GM19193 (cell line): ENCODE measurements around the gene CD2BP2.
A peak's percentile ranks its signal among the peaks of the same experiment; 100 is the strongest.

Source experiments
- POLR2A ChIP-seq: IDR thresholded peaks from 4 replicates; pipeline ENCODE4 v1.6.1; 2011; ENCODE audit not compliant: insufficient read depth, insufficient read length; ENCODE audit errors: extremely low read depth

The CD2BP2 gene

DNA sequence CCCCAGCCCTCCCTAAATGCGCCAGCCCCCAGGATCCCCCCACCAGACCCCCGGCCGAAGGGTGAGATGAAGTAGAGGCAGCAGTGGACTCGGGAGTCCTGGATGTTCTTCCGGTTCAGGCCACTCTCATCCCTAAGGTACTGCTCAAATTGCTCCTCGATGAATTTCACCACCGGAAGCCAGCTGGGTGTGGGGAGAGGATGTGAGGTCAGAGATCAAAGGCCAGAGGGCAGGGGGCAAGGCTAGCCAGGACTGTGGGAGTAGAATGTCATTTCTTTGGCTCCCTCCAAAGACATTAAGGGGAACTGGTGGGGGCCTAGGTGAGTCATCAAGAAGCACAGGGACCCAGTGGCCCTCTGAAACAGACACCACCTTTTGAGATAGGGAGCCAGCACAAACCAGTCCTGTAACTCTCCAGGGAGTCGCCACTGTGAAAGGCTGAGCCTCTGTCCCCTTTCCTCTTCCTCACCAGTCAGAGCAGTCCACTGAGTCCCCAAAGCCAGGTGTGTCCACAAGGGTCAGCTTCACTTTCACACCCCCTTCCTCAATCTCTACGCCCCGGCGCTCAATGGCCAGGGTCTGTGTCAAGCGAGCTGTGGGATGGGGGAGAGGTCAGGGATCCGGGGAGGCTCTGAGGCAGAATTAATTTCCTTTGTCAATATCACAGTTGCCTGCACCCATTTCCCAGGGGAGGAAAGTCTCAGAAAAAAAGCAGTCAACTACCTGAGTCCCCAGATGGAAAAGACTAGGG is 26.4 kb upstream of the CD2BP2 start:
- no peak for TF ChIP-seq POLR2A

- TF ChIP-seq POLR2A = no peak
These were observed 25.7 kb upstream of the CD2BP2 start for GRCh38 chr16:30380803-30381208.

GRCh38 chr16:30380072-30380802 is 25.1 kb upstream of the CD2BP2 start:
- no peak for TF ChIP-seq POLR2A

GRCh38 chr16:30379158-30379783 is 24.2 kb upstream of the CD2BP2 start:
- TF ChIP-seq POLR2A = no peak

GRCh38 chr16:30378236-30379157 is 23.4 kb upstream of the CD2BP2 start:
- TF ChIP-seq POLR2A = peak; percentile 66

DNA sequence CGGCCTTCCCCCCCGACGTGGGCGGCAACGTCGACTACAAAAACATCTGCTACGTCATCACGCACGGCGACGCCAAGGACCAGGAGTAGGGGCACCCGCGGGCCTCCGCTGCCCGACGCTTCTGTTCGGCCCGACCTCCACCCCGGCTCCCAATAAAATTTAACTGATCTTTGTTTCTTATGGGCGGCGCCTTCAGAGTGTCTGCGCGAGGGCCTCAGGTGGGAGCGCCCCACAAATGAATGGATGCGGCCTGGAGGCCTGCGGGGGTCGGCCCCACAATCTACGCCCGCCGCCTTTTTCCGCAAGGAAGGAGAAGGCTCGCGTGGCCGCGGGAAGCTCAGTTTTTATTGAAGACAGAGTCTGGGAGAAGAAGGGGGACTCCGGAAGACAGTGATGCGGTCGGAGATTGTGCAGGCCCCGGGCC is 22.7 kb upstream of the CD2BP2 start:
- TF ChIP-seq POLR2A = peak; percentile 59

GRCh38 chr16:30377050-30377811 is 22.1 kb upstream of the CD2BP2 start:
- TF ChIP-seq POLR2A = no peak

DNA sequence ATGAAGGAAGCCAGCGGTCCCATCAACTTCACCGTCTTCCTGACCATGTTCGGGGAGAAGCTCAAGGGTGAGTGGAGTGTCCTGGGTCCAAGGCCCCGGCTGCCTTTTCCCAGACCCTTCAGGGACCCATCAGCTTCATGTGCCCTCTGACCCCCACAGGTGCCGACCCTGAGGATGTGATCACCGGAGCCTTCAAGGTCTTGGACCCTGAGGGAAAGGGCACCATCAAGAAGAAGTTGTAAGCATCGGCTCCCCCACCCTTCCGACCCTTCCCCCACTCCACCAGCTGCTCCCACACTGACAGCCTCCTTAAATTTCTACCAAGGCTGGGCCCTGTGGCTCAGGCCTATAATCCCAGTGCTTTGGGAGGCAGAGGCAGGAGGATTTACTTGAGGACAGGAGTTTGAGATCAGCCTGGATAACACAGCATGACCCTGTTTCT is 21.4 kb upstream of the CD2BP2 start:
- TF ChIP-seq POLR2A = no peak

DNA sequence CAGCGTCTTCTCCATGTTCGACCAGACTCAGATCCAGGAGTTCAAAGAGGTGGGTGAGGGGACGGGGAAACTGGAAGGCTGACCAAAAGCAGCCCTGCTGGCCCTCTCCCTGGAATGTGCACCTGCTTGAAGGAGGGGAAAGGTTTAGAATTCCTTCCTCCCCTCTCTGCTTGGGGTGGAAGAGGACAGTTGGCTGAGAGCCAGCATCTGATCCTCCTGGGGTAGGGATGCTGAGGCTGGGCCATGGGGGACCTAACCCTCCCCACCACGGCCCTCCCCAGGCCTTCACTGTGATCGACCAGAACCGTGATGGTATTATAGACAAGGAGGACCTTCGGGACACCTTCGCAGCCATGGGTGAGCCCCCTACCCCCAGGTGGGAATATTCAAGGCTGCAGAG is 20.8 kb upstream of the CD2BP2 start:
- TF ChIP-seq POLR2A = no peak

DNA sequence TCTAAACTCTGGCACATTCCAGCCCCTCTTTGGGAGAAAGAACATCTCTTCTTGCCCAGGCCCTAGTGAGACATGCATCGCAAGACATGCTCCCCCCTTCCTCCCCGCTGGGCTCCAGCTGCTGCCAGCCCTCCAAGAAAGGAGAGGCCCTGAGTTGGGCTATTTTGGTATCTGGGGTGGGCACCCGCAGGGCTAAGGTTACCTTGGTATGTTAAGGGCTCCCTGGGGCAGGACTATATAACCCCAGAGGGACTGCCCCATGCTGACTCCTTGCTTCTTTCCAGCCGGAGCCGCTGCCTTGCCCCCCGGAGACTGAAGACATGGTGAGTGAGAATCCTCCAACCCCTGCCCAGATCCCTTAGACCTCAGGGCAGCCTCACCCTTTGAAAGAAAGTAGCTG is 19.4 kb upstream of the CD2BP2 start, which contains the start of gene MYL11:
Gene MYL11 (plus strand): TSS at position 265 of the 400 bp plus-strand sequence. CDS start 56 bp downstream, at position 321.
- no peak for TF ChIP-seq POLR2A

GRCh38 chr16:30372725-30373124 is 17.6 kb upstream of the CD2BP2 start:
- no peak for TF ChIP-seq POLR2A

DNA sequence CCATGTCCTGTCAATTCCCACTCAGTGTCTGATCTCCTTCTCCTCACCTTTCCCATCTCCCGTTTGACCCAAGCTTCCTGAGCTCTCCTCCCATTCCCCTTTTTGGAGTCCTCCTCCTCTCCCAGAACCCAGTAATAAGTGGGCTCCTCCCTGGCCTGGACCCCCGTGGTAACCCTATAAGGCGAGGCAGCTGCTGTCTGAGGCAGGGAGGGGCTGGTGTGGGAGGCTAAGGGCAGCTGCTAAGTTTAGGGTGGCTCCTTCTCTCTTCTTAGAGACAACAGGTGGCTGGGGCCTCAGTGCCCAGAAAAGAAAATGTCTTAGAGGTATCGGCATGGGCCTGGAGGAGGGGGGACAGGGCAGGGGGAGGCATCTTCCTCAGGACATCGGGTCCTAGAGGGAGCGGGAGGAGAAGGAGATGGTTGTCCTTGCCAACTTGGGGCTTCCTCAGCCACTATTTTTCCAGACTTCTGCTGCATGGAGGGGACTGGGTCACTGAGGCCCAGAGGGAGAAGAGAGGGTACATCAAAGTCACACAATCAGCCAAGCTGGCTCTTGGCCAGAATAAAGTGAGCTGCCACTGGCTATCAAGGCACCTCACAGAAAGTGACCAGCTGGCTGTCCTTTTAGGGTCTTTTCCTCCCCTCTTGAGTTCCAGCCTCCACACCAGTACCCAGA is 17.1 kb upstream of the CD2BP2 start:
- no peak for TF ChIP-seq POLR2A

DNA sequence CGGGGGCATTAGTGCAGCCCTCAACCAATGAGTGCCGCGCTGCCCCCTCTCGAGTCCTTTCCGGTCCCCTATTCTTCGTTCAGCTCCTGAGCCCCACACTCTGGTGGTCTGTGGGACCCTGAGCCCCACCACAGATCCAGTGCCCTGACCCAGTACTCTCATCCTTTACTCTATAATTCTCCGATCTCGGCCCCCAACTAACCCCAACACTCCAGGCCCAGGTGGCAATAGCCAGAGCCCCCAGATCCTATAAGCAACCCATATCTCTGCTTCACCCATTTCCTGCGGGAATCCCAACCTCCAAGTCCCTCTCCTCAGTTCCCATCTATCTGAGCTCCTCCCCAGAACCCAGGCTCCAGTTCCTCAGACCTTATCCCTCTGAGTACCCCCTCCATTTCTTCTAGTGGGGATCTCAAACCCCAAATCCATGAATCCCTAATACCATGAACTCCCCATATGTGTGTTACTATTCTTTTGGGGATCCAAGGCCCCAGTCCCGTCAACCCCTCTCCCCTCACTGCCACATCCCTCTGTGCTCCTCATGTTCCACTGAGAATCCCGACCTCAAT is 16.2 kb upstream of the CD2BP2 start:
- peak; percentile 66 for TF ChIP-seq POLR2A

DNA sequence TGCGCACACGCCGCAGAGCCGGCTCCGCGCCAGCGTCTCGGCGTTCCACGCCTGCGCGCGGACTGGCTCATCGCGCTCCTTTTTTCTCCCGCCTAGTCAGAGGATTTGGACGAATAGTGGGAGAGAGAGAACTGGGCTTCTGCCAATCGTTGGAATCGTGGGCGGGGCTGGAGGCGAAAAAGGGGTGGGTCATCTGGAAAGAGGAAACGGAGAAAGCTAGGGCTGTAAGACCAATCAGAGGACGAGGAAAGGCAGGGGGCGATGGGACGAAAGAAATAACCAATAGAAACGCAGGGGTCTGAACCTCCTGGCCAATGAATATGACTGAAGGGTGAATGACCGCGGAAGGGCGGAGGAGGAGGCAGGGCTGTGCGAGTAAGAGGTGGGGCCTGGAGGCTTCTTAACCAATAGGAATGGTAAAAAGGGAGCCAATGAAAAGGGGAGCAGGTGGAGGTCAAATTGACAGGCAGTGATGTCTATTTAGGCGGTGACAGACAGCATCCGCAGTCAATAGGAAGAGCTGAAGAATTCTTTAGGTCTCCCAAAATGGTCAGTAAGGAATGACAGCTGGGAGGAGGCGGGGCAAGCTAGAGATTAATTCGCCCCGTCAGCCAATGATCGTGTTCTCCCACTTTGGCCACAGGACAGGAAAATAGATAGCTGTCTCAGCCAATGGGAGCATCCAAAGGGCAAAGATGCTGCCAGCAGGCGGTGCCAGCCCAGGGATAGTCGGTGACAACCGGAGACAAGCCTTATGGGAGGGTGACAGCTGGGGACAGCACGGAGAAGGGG is 15.5 kb upstream of the CD2BP2 start, which contains the start of gene TBC1D10B:
Gene TBC1D10B (minus strand): TSS at position 39 of the 792 bp plus-strand sequence. CDS start 311 bp downstream, outside the sequence.
- no peak for TF ChIP-seq POLR2A
